ENCODE data around the gene GPER1. TPM values are rescaled to one million over a fixed set of nuclear protein-coding genes. Genes with fewer than 3 reads are reported as not detected.

GPER1 gene
- total RNA-seq, 1 experiment from 2014 or later: not detected

- H3K23me2 ChIP-seq (ENCODE audit: insufficient read length, low read depth, low read length, poor library complexity, severe bottlenecking): no peaks in the 10 kb centered on the region
- no peak overlapping the region for H3K4me2 ChIP-seq (ENCODE audit: insufficient read depth, insufficient read length, low read length)
- WGBS (ENCODE audit: extremely low coverage, insufficient read length, low lambda C conversion rate): no CpG with 5 or more reads among the region's 21 CpGs
- H3K27me3 ChIP-seq (ENCODE audit: insufficient read depth, low read length): no peaks in the 10 kb centered on the region
- TF ChIP-seq, protein P1, sequence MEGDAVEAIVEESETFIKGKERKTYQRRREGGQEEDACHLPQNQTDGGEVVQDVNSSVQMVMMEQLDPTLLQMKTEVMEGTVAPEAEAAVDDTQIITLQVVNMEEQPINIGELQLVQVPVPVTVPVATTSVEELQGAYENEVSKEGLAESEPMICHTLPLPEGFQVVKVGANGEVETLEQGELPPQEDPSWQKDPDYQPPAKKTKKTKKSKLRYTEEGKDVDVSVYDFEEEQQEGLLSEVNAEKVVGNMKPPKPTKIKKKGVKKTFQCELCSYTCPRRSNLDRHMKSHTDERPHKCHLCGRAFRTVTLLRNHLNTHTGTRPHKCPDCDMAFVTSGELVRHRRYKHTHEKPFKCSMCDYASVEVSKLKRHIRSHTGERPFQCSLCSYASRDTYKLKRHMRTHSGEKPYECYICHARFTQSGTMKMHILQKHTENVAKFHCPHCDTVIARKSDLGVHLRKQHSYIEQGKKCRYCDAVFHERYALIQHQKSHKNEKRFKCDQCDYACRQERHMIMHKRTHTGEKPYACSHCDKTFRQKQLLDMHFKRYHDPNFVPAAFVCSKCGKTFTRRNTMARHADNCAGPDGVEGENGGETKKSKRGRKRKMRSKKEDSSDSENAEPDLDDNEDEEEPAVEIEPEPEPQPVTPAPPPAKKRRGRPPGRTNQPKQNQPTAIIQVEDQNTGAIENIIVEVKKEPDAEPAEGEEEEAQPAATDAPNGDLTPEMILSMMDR (conservative IDR thresholded peaks at IDR 0.05): no peak
- H4K5ac ChIP-seq (ENCODE audit: insufficient read length, low read depth, low read length): no peak overlapping the region
- H2BK20ac ChIP-seq (ENCODE audit: low read depth, low read length, poor library complexity, severe bottlenecking): no peak overlapping the region
- H3K27ac ChIP-seq (ENCODE audit: insufficient read length, low read depth, low read length): no peak overlapping the region
- peaks cover 6 to 10% of the 10 kb centered on the region in 2 experiments for H3K4me1 Mint-ChIP-seq
- no peak overlapping the region for H3K9ac ChIP-seq (ENCODE audit: extremely low read depth, insufficient read length, low read length)
- no peak overlapping the region for H2AFZ ChIP-seq (ENCODE audit: low read length)
- peaks cover 8% of the 10 kb centered on the region for H3K27me3 Mint-ChIP-seq (ENCODE audit: low read depth)
- no peaks in the 10 kb centered on the region for H3K4me1 ChIP-seq (ENCODE audit: insufficient read depth, low read length)
- H2BK5ac ChIP-seq (ENCODE audit: insufficient read length, low read length): no peak overlapping the region
- H3K18ac ChIP-seq (ENCODE audit: insufficient read length, low read depth, low read length): no peak overlapping the region
- H3K79me1 ChIP-seq (ENCODE audit: insufficient read depth, low read depth, low read length, poor library complexity, severe bottlenecking): no peaks in the 10 kb centered on the region
- H3K4ac ChIP-seq (ENCODE audit: low read depth, low read length): no peak overlapping the region
- no peak overlapping the region for H3K23ac ChIP-seq (ENCODE audit: insufficient read length, low read depth, low read length)
- no peaks in the 10 kb centered on the region for H3K9me3 ChIP-seq (ENCODE audit: control insufficient read depth, low read depth, low read length)
- H3K27ac Mint-ChIP-seq: no peak overlapping the region
- H3K56ac ChIP-seq (ENCODE audit: insufficient read length, low read depth, low read length): no peak overlapping the region
- H2BK120ac ChIP-seq (ENCODE audit: low read depth, low read length, poor library complexity, severe bottlenecking): no peak overlapping the region
- H3K4me3 Mint-ChIP-seq: no peak overlapping the region
- H2BK15ac ChIP-seq (ENCODE audit: low read depth, low read length): no peak overlapping the region
- DNase-seq: no peak
- H3K79me2 ChIP-seq (ENCODE audit: insufficient read depth, low read length): no peaks in the 10 kb centered on the region
- H2BK12ac ChIP-seq (ENCODE audit: insufficient read length, low read depth, low read length): no peak overlapping the region
- peaks cover 3 to 9% (median 9%) of the 10 kb centered on the region in 3 experiments; a peak in 6 of 7 replicates for H3K36me3 Mint-ChIP-seq (ENCODE audit: insufficient read depth in 1 of 3, low read depth in 3 of 3)
- peaks cover 10 to 14% of the 10 kb centered on the region in 2 experiments for H3K9me3 Mint-ChIP-seq
- no peak overlapping the region for H3T11ph ChIP-seq (ENCODE audit: low read length)
- H4K20me1 ChIP-seq (ENCODE audit: control insufficient read depth, insufficient read depth, insufficient read length): peaks cover 5% of the 10 kb centered on the region
- no peak overlapping the region for H4K91ac ChIP-seq (ENCODE audit: insufficient read length, low read depth, low read length)
- no peak overlapping the region for H3K14ac ChIP-seq (ENCODE audit: insufficient read depth, low read length)
- no peak overlapping the region for H2AK5ac ChIP-seq (ENCODE audit: insufficient read length, low read length)
- no peak overlapping the region for H4K8ac ChIP-seq (replicated peaks; ENCODE audit: insufficient read length, low read depth, low read length)
Measured at GRCh38 chr7:1066242-1066588, 21.7 kb upstream of the GPER1 start.

All from H9 (cell line).